M059J (cell line): ENCODE measurements around the gene INTS7. TPM values are rescaled to one million over a fixed set of nuclear protein-coding genes. Genes with fewer than 3 reads are reported as not detected.
"Not testable (repeated sequence)": the region's sequence is repeated elsewhere in the genome, so short reads cannot be mapped to it uniquely, and the experiment has no call there.

ENCODE experiments used
- DNase-seq: peaks from one replicate; pipeline ENCODE4 v3.0.0-alpha.2; 2012; ENCODE audit warnings: low read depth
- total RNA-seq: library from RNA; depleted of rRNA; stranded (reverse); fragments of >200 nt; shearing (Covaris generic); gene quantifications from 2 replicates; pipeline ENCODE4 v1.2.3, GENCODE V29; 2014

INTS7 gene
- total RNA-seq, 1 experiment from 2014 or later: 36.5 TPM

DNA sequence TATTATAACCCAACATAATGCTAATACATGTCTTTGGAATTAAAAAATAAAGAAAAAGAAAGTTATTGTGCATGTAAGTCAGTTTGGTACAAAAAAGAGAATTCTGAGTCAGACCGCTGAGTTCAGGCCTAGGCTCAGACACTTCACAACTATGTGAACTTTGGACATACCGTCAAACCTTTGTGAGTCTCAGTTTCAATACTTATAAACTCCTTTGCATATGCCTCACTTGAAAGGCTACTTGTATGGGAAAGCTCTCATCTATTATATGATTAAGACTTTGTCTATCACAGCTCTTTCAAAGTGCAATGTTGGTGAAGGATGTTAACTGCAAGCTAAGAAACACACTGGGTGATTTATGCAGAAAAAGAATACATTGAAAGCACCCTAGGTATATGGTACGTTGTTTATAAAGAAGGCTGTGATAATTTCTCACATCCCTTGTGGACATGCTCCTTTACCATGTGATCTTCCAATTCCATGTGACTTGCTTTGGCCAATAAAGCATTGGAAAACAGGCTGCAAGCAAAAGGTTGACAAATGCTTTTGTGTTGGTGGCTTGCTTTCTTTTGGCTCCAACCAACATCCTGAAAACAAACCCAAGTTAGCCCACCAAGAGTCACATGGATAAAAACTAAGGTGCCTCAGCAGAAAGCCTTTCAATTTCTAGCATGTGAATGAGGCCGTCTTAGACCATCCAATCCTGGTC lies 49.6 kb downstream of the INTS7 start:
- DNase-seq: no peak

DNA sequence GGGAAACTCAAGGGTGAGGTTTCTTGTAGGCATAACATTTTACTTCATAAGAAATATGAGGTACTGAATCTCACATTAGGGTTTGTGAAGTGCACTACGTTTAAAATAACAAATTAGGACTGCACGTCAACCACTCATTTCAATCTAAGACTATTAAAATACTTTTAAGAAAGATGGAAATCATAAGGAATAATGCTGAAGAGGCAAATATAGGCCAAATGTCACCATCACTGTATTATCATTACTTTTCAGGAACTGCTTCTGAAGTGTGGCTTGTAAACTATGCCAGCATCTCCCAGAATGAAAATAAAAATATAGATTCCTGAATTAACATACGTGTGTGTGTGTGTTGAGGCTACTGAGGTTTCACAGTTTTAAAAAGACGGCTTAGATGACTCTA lies 56.8 kb downstream of the INTS7 start:
- no peak for DNase-seq

DNA sequence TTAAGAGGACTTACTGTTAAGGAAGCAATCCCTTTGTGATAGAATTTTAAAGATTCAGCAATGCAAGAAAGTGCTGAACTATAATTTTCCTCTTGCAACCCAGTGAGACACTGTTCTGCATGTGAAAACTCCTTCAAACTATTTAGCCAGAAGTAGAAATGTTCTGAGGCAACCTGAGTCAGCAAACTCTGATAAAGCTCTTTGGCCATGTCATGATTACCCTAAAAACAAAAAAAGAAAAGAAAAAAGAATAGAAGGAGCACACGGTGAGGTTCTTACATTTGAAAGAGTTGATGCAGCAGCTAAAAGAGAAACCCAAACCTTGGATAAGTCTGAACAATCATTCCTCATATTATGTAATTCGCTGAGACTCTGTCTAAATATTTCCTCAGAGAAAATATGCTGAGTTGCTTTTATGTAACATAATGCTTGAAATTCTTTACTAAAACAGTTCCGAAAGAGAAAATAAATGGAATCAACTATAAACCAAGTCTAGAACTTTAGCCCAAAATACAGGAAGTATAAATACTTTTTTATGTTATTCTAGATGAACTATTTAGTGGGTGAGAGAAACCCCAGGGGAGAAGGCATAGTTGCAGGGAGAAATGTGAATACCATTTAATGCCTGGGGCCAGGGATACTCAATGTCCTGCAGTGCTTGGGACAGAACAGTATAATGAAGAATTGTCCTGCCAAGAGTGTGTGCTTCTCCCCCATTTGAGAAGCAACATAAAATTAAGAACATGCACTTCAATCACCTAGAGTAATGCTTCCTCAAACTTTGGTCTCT lies 60.0 kb downstream of the INTS7 start:
- no peak for DNase-seq

DNA sequence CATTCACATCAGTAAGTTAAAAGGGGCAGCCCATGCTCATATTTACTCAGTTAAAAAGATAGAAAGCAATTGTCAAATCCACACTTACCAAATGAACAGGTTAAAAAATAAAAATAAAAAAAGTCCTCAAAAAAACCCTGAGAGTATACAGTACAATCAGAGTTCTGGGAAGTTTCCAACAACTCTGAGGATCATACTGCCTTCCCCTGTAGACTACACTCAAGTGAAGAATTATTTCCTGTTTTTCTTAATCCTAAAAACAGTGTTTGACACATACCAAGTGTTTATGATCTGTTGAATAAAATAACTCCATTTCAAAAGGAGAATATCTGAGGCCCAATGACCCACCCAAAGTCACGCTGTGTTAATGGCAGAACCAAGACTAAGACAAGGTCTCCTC lies 61.8 kb downstream of the INTS7 start:
- no peak for DNase-seq

DNA sequence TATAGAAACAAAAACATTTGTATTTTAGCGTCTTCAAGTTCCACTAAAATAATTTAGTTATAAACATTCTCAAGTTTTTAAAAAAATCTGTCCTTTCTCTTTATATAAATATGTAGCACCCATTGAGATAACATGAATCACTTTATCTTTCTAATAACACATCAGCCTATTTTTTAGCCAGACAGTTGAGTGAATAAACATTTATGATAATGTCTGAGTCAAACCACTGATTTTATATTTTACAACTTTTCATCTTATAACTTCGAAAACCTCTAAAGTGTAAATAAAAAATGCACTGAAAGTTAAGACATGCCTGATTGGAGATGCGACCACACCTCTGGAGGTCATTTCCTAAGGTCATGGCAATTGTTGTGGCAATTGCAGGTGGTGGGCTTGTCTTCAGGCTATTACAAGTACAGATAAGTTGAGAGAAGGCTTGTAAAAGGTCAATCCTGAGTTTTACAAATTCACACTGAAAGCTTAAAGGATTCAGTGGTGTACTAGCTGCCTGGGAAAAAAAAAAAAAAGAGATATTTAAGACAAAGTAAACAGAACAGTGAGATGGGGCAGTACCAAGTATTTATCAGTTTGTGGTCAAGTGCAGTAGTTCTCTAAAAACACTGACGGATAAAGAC lies 67.0 kb downstream of the INTS7 start:
- DNase-seq: no peak

DNA sequence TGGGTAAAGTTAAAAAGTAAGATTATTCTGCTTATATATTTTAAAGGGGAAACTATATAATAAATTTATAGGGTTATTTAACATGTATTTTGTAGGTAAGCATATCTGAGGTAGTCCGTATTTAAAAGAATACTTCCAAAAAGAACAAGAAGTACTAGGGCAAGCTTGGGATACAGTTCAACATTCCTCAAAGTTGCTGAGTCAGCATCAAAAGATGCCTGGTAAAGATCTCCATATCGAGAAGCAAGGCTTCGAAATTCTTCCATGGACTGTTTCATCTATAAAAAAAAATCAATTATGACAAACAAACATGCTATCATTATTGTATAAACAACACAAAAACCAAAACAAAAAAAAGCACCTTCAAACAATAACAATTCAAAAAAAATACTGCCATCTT lies 67.7 kb downstream of the INTS7 start:
- DNase-seq: no peak

DNA sequence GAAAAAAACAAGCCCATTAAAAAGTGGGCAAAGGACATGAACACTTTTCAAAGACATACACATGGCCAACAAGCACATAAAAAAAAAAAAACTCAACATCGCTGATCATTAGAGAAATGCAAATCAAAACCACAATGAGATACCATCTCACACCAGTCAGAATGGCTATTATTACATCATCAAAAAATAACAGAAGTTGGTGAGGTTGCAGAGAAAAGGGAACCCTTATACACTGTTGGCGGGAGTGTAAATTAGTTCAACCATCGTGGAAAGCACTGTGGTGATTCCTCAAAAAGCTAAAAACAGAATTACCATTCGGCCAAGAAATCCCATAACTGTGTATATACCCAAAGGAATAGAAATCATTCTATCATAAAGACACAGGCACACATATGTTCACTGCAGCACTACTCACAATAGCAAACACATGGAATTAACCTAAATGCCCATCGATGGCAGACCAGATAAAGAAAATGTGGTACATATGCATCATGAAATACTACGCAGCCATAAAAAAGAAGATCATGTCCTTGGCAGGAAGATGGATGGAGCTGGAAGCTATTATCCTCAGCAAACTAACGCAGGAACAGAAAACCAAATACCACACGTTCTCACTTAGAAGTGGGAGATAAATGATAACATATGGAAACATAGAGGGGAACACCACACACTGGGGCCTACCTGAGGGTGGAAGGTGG lies 70.1 kb downstream of the INTS7 start:
- DNase-seq: peak; percentile 7

DNA sequence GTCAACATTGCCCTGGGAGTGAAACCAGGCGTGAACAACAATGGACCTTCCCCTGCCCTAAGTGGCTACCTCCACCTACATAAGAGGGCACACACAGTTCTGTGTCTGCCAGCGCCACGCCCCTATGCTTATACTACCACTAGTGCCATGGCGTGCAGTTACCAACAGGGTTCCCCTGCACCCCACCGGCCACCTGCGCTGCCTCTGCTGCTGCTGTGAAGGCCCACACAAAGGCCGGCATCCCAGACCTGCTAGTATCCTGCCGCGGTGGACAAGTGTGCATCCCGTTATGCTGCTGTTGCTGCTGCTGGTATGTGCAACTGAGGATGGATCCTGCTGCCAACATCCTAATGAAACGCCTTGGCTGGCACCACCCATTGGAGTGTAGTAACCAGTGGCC lies 75.7 kb downstream of the INTS7 start:
- DNase-seq: no peak

DNA sequence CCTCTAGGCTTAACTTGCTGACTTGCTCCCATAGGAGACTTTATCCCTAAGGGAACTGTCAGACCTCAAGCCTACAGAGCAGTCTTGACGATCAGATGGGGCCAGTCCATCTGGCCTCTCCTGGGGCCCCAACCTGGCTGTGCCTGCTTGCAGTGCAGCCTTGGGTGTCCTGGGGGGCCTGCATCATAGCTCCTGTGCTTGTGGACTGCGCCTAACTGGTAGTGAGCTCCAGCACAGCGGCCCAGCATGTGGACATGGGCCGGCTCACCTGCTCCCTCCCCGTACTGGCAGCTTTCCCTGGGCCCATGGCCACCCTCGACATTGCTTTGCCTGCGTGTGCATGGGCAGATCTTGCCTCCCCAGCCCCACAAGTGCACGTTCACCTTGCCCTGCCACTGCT lies 76.1 kb downstream of the INTS7 start:
- no peak for DNase-seq

DNA sequence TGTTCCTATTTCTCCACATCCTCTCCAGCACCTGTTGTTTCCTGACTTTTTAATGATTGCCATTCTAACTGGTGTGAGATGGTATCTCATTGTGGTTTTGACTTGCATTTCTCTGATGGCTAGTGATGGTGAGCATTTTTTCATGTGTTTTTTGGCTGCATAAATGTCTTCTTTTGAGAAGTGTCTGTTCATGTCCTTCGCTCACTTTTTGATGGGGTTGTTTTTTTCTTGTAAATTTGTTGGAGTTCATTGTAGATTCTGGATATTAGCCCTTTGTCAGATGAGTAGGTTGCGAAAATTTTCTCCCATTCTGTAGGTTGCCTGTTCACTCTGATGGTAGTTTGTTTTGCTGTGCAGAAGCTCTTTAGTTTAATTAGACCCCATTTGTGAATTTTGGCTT lies 81.3 kb downstream of the INTS7 start:
- not testable (repeated sequence) for DNase-seq

DNA sequence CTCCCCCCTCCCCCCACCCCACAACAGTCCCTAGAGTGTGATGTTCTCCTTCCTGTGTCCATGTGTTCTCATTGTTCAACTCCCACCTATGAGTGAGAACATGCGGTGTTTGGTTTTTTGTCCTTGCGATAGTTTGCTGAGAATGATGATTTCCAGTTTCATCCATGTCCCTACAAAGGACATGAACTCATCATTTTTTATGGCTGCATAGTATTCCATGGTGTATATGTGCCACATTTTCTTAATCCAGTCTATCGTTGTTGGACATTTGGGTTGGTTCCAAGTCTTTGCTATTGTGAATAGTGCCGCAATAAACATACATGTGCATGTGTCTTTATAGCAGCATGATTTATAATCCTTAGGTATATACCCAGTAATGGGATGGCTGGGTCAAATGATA lies 81.8 kb downstream of the INTS7 start:
- not testable (repeated sequence) for DNase-seq

DNA sequence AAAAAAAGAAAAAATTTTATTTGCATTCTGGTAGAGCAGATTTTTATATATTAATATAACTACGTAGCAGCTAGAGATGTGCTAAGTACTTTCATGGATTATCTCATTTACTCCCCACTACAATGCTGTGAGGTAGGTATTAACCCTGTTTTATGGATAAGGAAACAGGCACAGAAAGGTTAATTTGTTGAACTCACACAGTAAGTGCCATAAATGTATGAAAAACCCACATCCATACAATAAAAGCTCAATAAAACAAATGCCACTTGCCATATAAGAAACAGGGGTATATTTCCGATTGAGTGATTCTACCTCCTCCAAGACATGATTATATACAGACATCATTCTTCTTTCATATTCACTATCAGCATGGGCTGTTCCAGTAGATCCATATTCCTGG lies 83.1 kb downstream of the INTS7 start:
- DNase-seq: no peak

DNA sequence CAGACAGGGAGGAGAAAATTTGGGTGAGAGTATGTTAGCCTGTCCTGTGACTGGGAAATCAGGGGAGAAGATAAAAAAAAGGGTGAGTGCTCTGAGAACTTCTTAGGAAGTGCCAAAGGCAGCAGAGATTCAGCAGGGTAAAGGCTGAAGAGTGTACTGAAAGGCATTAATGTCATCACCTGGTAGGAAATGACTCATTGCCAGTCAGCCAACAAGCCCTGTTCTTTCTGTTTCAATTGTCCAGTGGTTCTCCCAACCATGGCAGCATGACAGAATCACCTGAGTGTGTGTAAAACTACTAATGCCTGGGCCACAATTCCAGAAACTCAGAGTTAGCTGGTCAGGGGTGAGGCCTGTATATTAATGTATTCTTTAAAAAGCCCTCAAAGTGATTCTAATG lies 83.5 kb downstream of the INTS7 start:
- DNase-seq: peak; percentile 91

DNA sequence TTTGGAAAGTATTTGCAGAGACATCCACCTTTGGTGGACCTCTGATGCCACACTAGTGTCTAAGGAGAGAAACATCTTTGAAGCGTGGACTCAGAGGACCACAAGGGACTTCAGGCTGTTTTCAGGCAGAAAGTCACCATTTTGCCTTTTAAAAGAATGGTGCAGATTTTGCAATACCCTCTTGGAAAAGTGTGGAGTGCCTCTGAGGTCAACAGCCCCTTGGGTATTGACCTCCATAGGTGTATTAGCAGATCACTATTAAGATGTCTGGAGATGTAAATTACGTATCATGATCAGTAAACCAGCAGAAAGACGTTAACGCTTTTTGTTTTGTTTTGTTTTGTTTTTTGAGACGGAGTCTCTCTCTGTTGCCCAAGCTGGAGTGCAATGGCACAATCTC lies 87.0 kb downstream of the INTS7 start:
- DNase-seq: no peak

DNA sequence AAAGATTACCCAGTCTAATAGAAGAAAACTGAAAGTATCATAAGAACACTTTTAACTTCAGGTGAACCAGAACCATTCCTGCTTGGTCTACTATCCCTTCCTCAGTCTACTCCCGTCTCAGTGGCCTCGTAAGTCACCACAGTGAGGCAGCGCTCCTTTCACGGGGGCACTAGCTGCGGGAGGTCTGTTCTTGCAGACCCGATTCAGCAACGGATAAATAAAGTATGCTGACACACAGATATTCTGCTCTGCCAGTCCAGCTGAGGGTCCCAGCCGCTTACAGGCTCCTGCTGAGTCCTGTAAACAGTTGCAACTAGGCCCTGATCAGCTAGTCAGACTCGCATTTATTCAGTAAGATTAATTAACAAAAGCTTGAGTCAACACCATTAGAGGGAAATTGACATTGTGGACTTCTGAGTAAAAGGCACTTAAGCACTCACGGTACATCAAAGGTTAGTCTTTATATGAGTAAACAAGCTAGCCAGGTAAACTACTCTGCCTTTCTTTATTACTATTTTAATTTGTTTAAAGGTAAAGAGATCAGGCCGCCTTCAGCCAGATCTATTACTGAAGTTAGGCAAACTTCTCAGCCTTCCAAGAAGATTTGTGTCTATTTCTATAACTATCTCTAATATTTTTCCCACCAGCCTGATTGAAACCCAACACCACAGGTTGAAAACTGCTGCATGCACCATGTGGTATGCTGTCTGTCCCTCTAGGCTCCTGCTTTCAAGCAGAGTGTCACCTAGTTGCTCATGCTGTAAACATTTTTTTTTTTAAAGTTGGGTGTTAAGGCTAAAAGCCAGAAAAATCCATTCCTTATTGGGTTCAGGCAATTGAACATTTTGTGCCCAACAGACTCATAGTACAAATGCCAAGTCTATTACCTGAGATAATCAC lies 87.7 kb downstream of the INTS7 start:
- DNase-seq: no peak

DNA sequence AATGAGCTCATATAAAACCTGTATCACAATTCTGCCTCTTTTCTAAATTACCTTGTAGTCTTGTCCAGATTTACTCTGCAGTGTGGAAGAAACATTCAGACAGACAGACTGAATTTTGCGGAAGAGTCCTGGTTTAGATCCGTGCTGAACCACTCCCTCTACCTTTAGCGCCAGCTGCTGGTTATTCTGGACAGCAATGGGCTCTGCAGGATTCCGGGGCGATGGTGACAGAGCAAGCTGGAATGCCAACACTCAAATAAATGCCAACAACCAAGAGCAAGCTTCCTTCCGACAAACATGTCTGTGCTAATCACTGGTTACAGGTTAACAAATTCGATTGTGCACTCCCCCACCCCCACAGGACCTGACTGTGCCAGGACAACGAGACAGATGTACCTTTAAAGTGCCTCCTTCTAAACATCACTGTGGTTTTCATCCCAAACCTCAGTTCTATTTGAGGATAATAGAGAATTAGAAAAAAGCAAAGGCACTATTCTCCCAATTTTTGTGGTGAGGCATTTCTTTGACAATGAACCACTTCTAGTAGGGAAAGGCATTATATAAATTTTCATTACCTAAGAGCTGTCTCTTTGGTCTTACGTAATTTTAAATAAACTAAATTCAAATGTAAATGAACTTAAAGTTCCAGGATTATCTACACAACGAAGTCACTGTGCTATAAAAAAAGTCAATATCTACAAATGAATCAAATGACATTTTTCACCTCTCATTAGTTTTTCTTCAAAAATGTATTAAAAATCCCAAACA lies 90.4 kb downstream of the INTS7 start:
- DNase-seq: peak; percentile 40

DNA sequence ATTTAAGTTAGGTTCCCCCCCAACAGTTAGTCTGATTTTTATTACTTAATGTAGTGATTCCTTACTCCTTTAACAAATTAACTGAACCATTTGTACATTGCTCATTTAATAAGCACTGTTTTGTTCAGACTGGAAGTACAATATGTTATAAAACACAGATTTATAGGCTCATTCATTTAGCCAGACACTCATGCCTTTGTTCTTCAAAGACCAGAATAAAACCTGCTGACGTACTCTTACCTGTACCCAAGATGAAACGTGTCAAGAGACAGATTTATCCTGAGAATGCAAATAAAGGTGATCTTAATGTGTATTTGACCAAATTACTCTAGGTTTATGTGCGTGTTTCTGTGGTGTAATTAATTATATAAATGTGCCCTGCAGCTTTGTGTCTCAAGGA lies 92.8 kb downstream of the INTS7 start:
- DNase-seq: no peak

DNA sequence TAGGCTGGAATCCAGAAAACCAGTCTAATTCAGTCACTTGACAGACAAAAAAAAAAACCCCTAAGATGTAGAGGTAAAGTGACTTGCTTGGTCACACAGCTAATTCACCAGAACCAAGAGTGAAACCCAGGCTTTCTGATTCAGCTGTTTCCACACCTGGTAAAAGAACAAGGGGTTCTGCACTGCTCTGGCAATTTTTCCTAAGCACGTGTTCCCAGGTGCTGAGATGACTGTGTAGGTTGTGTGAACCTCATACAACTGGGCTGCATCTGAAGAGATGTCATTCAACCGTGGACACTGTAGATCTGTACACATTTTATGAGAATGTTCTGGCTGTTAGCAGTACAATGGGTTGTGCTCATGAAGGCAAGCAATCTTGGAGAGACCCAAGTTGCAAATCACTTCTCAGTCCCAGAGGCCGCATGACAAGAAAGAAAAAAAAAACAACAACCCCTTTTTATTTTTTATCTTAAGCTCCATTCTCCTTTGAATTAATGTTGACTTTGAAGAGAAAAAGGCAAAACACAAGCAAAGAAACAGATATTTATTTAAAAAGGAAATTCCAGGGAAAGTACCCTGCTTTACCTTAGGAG lies 95.4 kb downstream of the INTS7 start:
- no peak for DNase-seq

DNA sequence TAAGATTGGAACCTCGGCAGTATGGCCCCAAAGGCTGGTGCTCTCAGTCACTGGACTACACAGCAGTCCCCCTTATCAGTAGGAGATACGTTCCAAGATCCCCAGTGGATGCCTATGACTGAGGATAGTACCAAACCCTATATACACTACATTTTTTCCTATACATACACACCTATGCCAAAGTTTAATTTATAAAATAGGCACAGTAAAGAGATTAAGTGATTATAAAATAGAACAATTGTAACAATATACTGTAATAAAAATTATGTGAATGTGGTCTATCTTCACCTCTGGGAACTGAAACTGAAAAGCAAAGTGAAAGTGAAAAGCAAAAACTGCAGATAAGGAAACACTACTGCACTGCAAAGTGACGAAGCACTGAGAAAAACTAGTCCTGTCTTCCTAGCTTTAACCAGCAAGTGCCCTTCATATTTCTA lies 96.8 kb downstream of the INTS7 start:
- DNase-seq: no peak

DNA sequence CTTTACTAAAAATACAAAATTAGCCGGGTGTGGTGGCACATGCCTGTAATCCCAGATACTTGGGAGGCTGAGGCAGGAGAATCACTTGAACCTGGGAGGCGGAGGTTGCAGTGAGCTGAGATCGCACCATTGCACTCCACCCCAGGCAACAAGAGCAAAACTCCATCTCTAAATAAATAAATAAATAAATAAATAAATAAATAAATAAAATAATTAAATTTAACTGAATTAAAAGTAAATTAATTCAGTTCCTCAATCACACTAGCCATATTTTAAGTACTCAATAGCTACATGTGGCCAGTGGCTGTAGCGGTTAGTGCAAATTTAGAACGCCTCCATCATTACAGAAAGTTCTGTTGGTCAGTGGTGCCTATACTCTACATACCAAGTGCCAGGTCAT lies 97.9 kb downstream of the INTS7 start:
- DNase-seq: not testable (repeated sequence)
